Muscle of arm (tissue), 12 donors: ENCODE data around the gene TMC6. TPM values are rescaled to one million over a fixed set of nuclear protein-coding genes. Genes with fewer than 3 reads are reported as not detected.
"Not testable (repeated sequence)": the region's sequence is repeated elsewhere in the genome, so short reads cannot be mapped to it uniquely, and the experiment has no call there.

Experiments
- DNase-seq: peaks from one replicate; pipeline ENCODE4 v3.0.0-alpha.2; 2013
- polyA plus RNA-seq, 12 donors: library from polyadenylated mRNA; unstranded; fragments of 120-200 nt; gene quantifications; one replicate each; pipeline ENCODE4 v1.2.1, GENCODE V29; 2013; ENCODE audit not compliant: insufficient read length in 12 of 12

Gene TMC6
- polyA plus RNA-seq, 12 donors, result 14.5 to 48.0 (median 22.0) TPM; not detected in 1

GRCh38 chr17:78125976-78126894 lies 2.3 kb downstream of the TMC6 start:
- no peak for DNase-seq

- DNase-seq, result no peak
Observed at GRCh38 chr17:78125138-78125913, 3.2 kb downstream of the TMC6 start.

DNA sequence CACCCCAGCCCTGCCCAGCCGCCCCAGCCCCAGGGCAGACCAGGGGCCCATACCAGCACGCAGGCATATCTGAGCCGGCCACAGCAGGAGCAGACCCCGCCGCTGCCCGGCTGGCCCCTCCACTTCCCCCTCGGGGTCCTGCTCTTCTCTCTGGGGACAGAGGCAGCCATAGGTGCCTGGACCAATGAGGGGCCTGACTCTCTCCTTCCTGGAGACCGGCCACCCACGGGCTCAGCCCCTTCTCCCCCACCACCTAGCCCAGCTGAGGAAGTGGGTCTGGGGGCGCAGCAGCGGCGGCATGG lies 3.8 kb downstream of the TMC6 start:
- DNase-seq, result no peak

DNA sequence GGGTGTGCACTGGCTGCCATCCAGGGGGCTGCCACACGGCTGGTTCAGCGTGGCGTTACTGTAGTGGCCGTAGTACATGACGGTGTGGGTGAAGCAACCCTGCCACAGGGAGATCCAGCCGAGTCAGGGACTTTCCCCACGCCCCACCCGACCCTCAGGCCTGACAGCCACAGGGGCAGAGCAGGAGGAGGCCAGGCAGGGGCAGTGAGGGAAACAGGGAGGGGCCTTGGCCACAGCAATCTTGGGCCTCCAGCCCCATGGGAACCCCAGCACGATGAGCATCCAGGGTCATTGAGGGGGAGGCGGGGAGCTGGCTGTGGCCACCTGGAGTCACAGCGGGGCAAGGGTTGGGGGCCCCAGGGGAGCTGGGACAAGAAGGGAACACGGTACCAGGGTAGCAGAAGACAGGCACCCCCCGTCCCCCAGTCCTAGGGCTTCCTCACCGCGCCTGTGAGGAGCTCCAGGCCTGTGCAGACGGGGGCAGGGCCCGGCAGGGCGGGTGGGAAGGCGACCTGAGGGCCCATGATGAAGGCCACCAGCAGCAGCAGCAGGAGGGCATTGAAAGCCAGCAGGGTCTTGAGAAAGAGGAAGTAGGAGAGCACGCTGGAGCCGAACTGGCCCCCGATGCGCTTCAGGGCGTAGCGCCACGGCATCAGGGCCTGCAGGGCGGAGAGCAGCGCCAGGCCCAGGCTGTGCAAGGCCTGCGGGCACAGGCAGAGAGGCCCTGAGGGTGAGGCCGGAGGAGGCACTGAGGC lies 4.3 kb downstream of the TMC6 start:
- DNase-seq, result no peak

DNA sequence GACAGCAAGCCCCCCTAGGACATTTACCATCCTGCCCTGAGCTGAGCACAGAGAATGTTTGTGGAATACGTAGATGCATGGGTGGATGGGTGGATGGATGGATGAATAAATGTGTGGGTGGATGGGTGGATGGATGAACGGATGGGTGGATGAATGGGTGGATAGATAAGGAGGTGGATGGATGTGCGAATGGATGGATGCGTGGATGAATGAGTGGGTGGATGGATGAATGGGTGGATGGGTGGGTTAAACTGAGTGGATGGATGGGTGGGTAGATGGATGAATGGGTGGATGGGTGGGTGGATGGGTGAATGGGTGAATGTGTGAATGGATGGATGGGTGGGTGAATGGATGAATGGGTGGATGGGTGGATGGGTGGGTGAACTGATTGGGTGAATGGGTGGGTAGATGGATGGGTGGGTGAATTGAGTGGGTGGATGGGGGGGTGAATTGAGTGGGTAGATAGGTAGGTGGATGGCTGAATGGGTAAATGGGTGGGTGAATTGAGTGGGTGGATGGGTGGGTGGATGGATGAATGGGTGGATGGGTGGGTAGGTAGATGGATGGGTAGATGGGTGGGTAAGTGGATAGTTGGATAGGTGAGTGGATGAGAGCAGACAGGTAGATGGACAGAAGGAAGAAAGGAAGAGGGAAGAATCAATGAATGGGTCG lies 5.2 kb downstream of the TMC6 start:
- DNase-seq, result no peak

DNA sequence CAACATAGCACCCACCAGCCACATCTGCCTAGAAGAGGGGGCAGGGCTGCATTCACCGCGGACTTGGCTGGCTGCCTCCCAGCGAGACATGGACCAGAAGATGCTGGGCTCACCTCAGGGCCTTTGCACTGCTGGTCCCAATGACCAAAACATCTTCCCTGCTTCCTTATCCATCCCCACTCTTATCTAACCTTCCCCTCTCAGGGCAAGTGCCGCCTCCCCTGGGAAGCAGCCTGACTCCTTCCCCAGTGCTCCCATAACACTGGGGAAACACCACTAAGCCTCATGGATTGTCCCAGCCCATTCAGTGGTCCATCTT lies 5.7 kb downstream of the TMC6 start:
- DNase-seq, result no peak

- no peak for DNase-seq
Observed at GRCh38 chr17:78122216-78122930, 6.2 kb downstream of the TMC6 start.

- DNase-seq, result no peak
Observed at GRCh38 chr17:78121801-78122215, 6.7 kb downstream of the TMC6 start.

GRCh38 chr17:78120971-78121800 lies 7.4 kb downstream of the TMC6 start:
- no peak for DNase-seq

- DNase-seq, result no peak
Observed at GRCh38 chr17:78120537-78120936, 8.0 kb downstream of the TMC6 start.

DNA sequence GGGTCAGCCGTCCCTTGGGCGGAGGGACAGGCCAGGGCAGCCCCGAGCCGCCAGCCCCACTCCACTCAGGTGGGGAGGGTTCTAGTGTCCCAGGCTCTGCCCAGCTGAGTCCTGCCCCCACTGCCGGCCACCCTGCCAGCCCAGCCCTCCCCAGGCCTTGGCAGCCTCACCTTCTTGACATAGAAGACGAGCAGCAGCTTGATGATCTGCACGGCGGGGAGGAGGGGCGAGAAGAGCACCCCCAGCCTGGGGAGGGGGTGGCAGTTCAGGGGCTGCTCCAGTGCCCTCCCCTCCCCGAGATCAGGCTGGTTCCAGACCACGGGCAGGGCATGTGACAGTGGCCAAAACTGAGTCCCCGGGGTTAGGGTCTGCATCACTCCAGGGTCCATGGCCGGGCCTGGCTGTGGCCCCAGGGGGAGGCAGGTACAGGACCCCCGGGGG lies 9.7 kb downstream of the TMC6 start:
- DNase-seq, result no peak

DNA sequence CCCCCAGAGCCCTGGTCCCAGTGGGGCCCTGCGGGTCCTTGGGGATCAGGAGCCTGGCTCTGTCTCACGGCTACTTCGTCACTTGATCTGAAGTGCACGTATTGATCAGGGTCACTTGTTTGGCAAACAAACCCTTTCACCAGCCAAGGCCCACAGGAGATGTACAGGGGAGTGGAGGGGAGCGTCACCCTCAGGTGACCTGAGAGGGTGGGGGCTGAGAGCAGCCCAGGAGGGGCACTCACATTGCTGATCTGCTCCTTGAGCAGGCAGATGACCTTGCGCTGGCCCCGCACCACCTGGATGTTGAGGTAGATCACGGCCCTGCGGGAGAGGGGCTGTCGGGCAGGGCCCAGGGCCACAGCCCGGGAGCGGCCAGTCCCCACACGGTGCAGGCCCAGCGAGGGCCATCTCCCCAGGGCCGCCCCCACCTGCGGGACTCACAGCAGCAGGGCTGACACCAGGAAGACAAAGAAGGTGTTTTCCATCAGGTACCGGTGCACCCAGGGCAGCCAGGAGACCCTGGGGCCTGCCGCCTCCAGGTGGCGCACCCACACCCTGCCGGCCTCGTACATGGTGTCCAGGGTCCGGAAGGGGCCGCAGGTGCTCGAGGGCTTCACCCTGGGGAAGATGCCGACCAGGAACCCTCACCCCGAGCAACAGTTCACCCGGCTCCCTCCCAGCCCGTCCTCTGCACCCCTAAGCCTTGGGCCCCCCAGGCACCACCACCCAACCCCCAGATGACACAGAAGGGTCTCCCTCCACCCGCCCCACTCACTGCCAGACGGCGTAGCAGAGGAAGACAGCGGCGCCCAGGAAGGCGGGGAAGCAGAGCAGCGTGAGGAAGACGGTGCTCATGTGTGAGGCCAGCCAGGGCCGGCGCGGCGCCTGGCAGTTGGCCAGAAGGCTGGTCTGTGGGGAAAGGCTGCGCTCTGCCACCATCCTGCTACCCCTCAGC lies 11.3 kb downstream of the TMC6 start:
- DNase-seq, result no peak

- no peak for DNase-seq
Observed at GRCh38 chr17:78116411-78116810, 12.1 kb downstream of the TMC6 start.

DNA sequence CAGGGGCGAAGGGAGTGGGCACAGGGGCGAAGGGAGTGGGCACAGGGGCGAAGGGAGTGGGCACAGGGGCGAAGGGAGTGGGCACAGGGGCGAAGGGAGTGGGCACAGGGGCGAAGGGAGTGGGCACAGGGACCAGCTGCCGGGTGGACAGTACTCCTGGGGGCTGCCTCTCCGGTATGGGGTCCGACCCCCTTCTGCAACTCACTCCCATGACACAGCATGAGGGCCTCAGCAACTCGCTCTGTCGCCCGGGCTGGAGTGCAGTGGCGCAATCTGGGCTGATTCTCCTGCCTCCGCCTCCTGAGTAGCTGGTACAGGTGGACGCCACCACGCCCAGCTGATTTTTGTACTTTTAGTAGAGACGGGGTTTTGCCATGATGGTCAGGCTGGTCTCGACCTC lies 12.8 kb downstream of the TMC6 start:
- not testable (repeated sequence) for DNase-seq

GRCh38 chr17:78114831-78115723 lies 13.5 kb downstream of the TMC6 start:
- DNase-seq, result no peak

- DNase-seq, result no peak
Observed at GRCh38 chr17:78113804-78114785, 14.5 kb downstream of the TMC6 start.
